UCSD-AML1 (cell line): Measurements from ENCODE around the gene SMCO2.
A peak's percentile ranks its signal among the peaks of the same experiment; 100 is the strongest.

ENCODE experiments used
- DNase-seq: peaks from one replicate; lab custom pipeline; 2025; ENCODE audit not compliant: unreplicated experiment; lab: John Stamatoyannopoulos, UW

The SMCO2 gene

DNA sequence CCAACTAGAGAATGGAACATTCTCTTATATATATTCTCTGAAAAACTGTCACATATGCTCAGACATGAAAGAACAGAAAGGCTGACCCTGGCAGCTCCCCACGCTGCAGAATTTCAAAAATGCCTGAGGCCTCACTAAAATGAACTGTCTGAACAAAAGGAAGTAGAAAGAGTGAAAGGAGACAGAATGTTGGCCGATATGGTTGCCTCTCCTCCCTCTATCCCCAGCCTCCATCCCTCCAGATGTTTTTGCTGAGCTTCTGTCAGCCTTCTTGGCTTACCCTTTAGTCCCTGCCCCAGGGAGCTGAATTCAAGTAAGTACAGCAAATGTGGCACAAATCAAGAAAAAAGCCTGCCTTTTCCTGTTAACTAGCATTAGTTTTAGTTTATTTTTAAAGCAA lies 6.9 kb downstream of the SMCO2 start:
- no peak for DNase-seq

GRCh38 chr12:27455589-27455988 lies 9.1 kb downstream of the SMCO2 start:
- DNase-seq = no peak

DNA sequence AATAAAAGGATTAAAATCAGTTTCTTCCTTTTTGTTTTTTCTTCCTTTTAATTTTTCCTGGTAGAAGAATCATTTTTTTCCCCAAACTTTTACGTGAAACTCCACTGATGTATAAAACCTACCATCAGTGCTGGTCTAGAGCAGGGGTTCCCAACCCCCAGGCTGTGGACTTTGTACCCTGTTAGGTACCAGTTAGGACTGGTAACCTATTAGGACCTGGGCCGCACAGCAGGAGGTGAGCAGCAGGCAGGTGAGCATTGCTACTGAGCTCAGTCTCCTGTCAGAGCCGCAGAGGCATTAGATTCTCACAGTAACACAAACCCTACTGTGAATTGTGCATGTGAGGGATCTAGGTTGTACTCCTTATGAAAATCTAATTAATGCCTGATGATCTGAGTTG lies 10.1 kb downstream of the SMCO2 start:
- DNase-seq = no peak

GRCh38 chr12:27460471-27460978 lies 14.0 kb downstream of the SMCO2 start:
- DNase-seq = peak; percentile 71

GRCh38 chr12:27462151-27462694 lies 15.7 kb downstream of the SMCO2 start:
- DNase-seq = no peak

DNA sequence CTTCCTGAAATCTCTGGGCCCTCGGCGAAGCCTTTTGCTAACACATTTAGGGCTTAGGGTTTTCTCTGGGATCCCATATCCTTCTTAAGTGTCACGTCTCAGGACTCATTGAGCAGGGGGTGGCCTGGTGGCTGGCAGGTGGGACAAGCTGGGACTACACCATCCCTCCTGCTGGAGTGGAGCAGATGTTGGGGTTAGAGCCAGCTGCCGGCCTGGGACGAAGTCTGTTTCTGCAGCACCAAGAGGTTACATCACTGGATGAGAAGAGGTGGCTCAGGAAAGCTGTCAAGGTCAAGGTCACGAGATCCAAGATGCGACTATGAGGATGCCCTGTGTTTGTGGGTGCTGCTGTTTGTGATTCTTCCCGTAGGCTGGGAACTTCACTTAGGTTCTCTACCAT lies 16.3 kb downstream of the SMCO2 start:
- DNase-seq = no peak

DNA sequence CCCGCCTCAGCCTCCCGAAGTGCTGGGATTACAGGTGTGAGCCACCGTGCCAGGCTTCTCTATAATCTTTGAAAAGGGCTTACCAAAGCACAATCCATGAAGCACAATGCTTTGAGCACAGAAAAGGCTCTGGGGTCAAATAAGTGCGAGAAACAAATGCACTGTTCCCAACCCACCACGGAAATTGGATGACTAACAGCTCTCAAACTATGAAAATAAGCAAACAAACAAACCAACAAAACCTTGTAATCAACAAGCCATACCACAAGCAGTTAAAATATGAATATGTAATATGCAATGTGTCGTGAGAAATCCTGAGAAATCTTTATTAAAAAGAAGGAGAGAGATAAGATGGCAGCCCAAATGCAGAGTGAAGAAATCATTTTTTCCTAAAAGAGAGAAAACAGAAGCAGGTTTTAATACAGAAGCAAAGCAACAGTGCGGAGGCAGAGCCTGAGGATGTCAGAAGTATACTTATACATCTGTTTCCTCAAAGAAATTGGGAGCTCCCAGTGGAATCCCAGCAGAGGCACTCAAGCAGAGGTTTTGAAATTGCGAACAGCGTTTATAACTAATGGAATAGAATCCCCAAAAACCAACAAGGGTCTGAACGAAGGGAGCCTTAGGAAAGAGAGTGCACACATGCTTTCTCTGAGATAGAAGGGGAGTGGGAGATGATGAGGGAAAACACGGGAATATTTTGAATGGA lies 17.1 kb downstream of the SMCO2 start:
- no peak for DNase-seq

DNA sequence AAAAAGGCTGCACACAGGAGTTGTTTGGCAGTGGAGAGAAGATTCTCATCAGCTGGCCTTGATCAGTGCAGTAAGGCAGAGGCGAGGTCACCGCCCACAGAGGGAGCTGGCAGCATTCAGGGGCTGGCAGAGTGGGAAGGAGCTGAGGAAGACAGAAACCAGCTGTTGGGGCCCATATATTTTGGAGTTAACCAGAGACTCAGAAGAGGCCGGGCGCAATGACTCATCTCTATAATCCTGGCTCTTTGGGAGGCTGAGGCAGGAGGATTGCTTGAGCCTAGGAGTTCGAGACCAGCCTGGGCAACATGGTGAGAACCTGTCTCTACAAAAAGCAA lies 17.7 kb downstream of the SMCO2 start:
- DNase-seq = peak; percentile 40

GRCh38 chr12:27467641-27468040 lies 21.1 kb downstream of the SMCO2 start:
- DNase-seq = no peak

GRCh38 chr12:27468241-27468640 lies 21.7 kb downstream of the SMCO2 start:
- DNase-seq = no peak

DNA sequence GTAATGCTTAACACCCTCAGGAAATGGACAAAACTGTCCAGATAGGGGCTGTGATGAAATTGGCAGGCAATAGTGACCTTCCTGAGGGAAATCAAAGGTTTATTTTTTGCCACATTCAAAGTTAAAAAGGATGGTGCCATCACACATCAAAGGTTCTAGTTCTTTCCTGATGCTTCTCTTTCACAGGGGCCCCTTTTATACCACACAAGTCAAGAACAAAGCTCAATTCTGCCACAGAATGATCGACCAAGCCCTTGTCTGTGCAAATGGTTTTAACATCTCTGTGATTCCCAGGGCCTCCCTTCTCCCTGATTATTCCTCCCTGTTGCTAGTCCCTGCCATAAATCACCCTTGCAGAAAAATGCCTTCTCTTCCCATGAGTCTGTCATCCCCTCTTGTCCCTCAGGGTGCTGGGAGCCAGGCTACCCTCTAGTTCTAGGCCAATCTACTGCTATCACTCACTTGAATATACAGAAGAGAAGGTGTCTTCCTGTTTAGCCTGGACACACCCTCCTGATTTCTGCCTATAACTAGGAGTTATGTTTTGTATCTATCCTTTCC lies 22.7 kb downstream of the SMCO2 start:
- DNase-seq = no peak

GRCh38 chr12:27472604-27473003 lies 26.1 kb downstream of the SMCO2 start:
- no peak for DNase-seq

DNA sequence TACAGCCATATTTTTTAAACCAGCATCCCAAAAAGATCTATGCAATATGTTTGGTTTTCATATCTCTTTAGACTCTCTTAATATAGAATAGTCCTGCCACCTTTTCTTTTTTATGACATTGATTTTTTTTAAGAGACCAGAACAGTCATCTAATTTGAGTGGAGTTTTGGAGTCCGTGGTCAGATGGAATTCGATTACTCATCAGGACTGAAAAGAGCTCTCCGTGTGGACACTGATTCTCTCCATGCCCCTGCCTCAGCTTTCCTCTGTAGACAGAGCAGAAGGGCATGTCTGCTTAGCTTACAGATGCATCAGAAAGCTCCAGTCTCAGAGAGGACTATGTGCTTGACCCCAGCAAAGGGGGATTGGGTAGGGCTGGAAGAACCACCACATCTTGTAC lies 27.8 kb downstream of the SMCO2 start:
- no peak for DNase-seq

DNA sequence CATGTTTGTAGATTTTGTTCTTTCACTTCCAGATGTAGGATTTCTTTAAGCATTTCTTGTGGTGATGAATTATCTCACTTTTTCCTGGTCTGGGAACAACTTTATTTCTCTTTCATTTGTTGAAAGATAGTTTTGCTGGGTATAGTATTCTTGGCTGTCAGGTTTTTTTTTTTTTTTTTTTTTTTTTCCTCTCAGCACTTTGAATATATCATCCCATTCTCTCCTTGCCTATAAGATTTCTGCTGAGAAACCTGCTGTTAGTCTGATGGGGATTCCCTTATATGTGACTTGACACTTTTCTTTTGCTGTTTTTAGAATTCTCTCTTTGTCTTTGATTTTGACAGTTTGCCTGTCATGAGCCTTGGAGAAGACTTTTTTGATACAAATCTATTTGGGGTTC lies 30.5 kb downstream of the SMCO2 start:
- no peak for DNase-seq

GRCh38 chr12:27478949-27479348 lies 32.4 kb downstream of the SMCO2 start:
- DNase-seq = no peak

DNA sequence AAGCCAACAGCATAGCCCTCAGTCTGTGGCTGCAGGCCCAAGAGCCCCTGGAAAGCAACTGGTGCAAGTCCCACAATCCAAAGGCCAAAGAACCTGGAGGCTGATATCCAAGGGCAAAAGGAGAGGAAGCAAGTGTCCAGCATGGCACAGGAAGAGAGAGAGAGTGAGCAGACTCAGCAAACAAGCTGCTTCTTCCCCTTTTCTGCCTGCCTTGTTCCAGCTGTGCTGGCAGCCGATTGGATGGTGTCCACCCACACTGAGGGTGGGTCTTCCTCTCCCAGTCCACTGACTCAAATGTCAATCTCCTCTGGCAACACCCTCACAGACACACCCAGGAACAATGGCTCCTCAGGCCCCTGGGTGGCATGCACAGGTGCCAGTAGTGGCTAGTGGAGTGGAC lies 33.5 kb downstream of the SMCO2 start:
- DNase-seq = peak; percentile 40

- no peak for DNase-seq
Observed at GRCh38 chr12:27486961-27487360, 40.4 kb downstream of the SMCO2 start.

DNA sequence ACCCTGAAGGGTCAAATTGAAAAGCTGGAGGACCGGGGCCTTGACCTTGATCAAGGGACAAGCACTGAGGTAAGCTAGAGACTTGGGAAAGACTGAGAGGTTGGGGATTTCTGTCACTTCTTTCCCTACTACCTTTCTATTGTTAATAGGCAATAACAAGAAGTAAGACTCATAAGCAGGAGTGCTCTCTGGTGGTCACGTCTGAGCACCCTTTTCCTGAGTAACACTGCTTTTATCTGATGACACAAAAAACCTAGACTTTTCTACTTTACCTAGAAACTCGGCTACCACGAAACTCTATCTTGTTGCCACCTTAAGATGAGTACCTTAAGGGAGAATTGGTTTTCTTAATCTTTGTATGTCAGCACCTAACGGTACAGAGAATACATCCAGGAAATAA lies 41.9 kb downstream of the SMCO2 start:
- no peak for DNase-seq

DNA sequence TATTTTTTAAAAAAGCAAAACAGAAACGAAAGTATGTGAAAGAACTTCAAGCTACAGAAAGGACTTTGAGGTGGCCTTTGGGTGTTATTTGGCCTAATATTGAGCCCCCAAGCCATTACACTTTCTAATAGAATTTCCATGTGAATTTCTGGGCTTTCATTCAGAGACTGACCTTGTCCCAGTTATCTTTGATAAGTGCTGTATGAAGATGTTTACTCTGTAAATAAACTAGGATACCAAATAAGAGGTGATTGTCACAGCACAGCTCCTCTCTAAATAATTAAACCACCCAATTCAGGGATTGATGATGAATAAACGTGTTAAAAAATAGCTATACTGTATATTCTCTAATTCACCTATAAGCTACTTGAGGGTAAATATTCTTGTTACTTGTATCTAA lies 44.7 kb downstream of the SMCO2 start:
- no peak for DNase-seq

GRCh38 chr12:27493260-27493940 lies 46.9 kb downstream of the SMCO2 start:
- DNase-seq = no peak

- no peak for DNase-seq
Observed at GRCh38 chr12:27497446-27497845, 50.9 kb downstream of the SMCO2 start.

DNA sequence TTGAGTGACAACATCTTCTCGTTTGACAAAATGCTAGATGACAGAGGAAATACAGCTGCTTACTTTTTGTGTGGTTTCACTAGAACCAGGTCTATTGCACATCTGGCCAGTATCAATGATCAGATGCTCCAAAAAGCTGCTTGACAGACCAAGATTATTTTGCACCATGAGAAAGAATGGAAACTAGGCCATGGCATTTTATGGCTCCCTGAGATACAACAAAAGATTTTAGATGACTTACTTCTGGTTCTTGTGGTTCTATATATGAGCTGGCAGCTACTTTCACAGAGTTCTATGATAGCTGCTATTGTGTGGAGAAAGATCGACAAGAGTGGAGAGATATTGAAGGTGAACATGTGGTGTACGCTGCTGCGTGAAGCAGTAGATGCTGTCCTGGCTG lies 51.6 kb downstream of the SMCO2 start:
- DNase-seq = no peak
